Right forelimb (tissue), 1 donor: ENCODE data around the gene RPS2.
A peak's percentile ranks its signal among the peaks of the same experiment; 100 is the strongest.
"Not testable (repeated sequence)": the region's sequence is repeated elsewhere in the genome, so short reads cannot be mapped to it uniquely, and the experiment has no call there.

ENCODE experiments used
- DNase-seq: peaks from one replicate; pipeline ENCODE4 v3.0.0-alpha.2; 2018

The RPS2 gene

GRCh38 chr16:1962161-1963153, 2.2 kb downstream of the RPS2 start:
- not testable (repeated sequence) for DNase-seq

GRCh38 chr16:1961651-1962067, 3.0 kb downstream of the RPS2 start:
- no peak for DNase-seq

- DNase-seq, result no peak
Observed at GRCh38 chr16:1960665-1961630, 3.7 kb downstream of the RPS2 start.

- DNase-seq, result peak; percentile 93
Observed at GRCh38 chr16:1959269-1960039, 5.2 kb downstream of the RPS2 start, which contains the start of gene NDUFB10. TSS of gene NDUFB10 (plus strand) at chr16:1959538. CDS start at chr16:1959625, 87 bp downstream.

- DNase-seq, result no peak
Observed at GRCh38 chr16:1958715-1959268, 5.8 kb downstream of the RPS2 start.

GRCh38 chr16:1958143-1958491, 6.5 kb downstream of the RPS2 start:
- not testable (repeated sequence) for DNase-seq

- not testable (repeated sequence) for DNase-seq
Observed at GRCh38 chr16:1957434-1958142, 7.0 kb downstream of the RPS2 start.

- no peak for DNase-seq
Observed at GRCh38 chr16:1953734-1954133, 10.9 kb downstream of the RPS2 start.

GRCh38 chr16:1950559-1950958, 14.1 kb downstream of the RPS2 start:
- DNase-seq, result no peak

- DNase-seq, result no peak
Observed at GRCh38 chr16:1950047-1950446, 14.6 kb downstream of the RPS2 start.

- no peak for DNase-seq
Observed at GRCh38 chr16:1949507-1949906, 15.1 kb downstream of the RPS2 start.

GRCh38 chr16:1947369-1947670, 17.3 kb downstream of the RPS2 start:
- no peak for DNase-seq

GRCh38 chr16:1946495-1947368, 17.9 kb downstream of the RPS2 start:
- no peak for DNase-seq

GRCh38 chr16:1945559-1946391, 18.9 kb downstream of the RPS2 start:
- DNase-seq, result no peak

GRCh38 chr16:1944612-1945199, 19.9 kb downstream of the RPS2 start:
- no peak for DNase-seq

GRCh38 chr16:1942810-1943726, 21.6 kb downstream of the RPS2 start, which contains the start of gene MSRB1:
TSS of gene MSRB1 (minus strand) at chr16:1943199. CDS start at chr16:1943156, 43 bp downstream.
- DNase-seq, result peak; percentile 98

GRCh38 chr16:1942047-1942809, 22.4 kb downstream of the RPS2 start:
- no peak for DNase-seq
